MM.1S (cell line): ENCODE measurements around the gene SWAP70.

Experiments
- CTCF ChIP-seq: fragments of 300-600 bp; sonication (generic); IDR thresholded peaks from 2 replicates; pipeline ENCODE4 v1.5.1; 2016; ENCODE audit warnings: antibody characterized with exemption, low read length, mixed read lengths
- EZH2 ChIP-seq: fragments of 300-600 bp; sonication (generic); optimal IDR thresholded peaks from 2 replicates; pipeline ENCODE3; 2017; ENCODE audit warnings: low read depth, mild to moderate bottlenecking, antibody characterized with exemption, low read length, mixed read lengths
- EZH2phosphoT487 ChIP-seq: fragments of 300-600 bp; sonication (generic); IDR thresholded peaks from 2 replicates; pipeline ENCODE4 v1.6.1; 2018; ENCODE audit warnings: antibody characterized with exemption, low read length

DNA sequence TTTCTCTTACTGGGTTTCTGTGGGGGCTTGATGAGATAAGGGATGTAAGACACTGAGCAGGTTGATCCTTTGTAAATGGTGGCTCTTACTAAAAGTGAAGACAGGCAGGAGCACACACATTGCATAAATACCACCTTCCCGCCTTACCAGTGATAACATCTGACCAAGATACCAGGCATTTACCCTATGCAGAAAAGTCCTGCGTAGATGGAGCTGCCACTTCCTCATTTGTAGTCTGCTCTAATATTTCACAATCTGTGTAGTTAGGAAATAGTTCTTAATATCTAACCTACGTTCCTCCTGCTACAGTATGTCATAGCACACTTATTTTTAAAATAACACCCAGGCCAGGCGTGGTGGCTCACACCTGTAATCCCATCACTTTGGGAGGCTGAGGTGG, 23.9 kb upstream of the SWAP70 start:
- TF ChIP-seq CTCF, result no peak
- no peak for TF ChIP-seq EZH2
- TF ChIP-seq EZH2phosphoT487, result no peak
